Pancreas (tissue), 10 donors: ENCODE measurements around the gene GLI2. TPM values are rescaled to one million over a fixed set of nuclear protein-coding genes. Genes with fewer than 3 reads are reported as not detected.

ENCODE experiments used
- ATAC-seq, 4 donors: fragments of 200-7000 bp; cut with Tn5 transposase; one replicate each; pipeline versions ENCODE4 v1.8.0 to v1.9.1; 2020; ENCODE audit warnings: mild to moderate bottlenecking in 4 of 4, moderate library complexity in 4 of 4
- DNase-seq, 6 donors: peaks; one replicate each; pipeline ENCODE4 v3.0.0-alpha.2; 2020
- FAIRE-seq: peaks from 2 replicates; lab custom pipeline; 2012; peaks lifted over from hg19 to GRCh38; lab: Jason Lieb, UNC
- H3K27ac ChIP-seq, 4 donors: fragments of 200-600 bp; sonication (generic); 1 replicate in 3 of 4; 2 replicates in 1 of 4; pipeline versions ENCODE4 v1.5.0 to v1.8.0; 2020
- H3K27me3 ChIP-seq, 4 donors: fragments of 200-600 bp; one replicate each; pipeline ENCODE4 v1.8.0; 2021
- H3K36me3 ChIP-seq, 3 donors: fragments of 200-600 bp; sonication (generic) in 1 of 3; one replicate each; pipeline versions ENCODE4 v1.5.0 to v1.8.0; 2020 to 2021
- H3K4me1 ChIP-seq, 3 donors: fragments of 200-600 bp; one replicate each; pipeline ENCODE4 v1.8.0; 2021
- H3K4me3 ChIP-seq, 4 donors: fragments of 200-600 bp; sonication (generic) in 2 of 4; one replicate each; pipeline versions ENCODE4 v1.5.0 to v1.8.0; 2020 to 2021
- H3K9me3 ChIP-seq, 4 donors: fragments of 200-600 bp; one replicate each; pipeline ENCODE4 v1.8.0; 2021
- CTCF ChIP-seq, 4 donors: fragments of 200-600 bp; sonication (generic) in 3 of 4; IDR thresholded peaks; one replicate each; pipeline versions ENCODE4 v1.5.0 to v1.8.0; 2021; ENCODE audit warnings: antibody characterized with exemption in 4 of 4
- WGBS, 2 donors: extraction: QIAGEN DNeasy Blood & Tissue Kit; methylation state at CpG; one replicate each; pipeline ENCODE4 v1.1.7; 2013; 5-methylcytosine and 5-hydroxymethylcytosine counted together
- intact Hi-C, 3 donors: fragments of 100-400 bp; cut with DNase I; formaldehyde crosslinking; loops; one replicate each; pipeline versions ENCODE4 v1.11.1 to v1.14.2; 2022
- polyA plus RNA-seq, 2 donors: library from polyadenylated mRNA; stranded (reverse); fragments of 200-250 nt; gene quantifications; one replicate each; pipeline ENCODE4 v1.2.3, GENCODE V29; 2013
- total RNA-seq, 6 donors: library from RNA; stranded (reverse); fragmentation: NEBNext Ultra II Directional in 4 of 6; extraction: Animal tissue kit (Norgen Biotek cat#: 25700) in 4 of 6; gene quantifications; one replicate each; pipeline versions ENCODE4 v1.2.1 to v1.2.4, GENCODE V29; 2021 to 2023
- donor health status: healthy with polysubstance abuse.
- donor health status: DM: no; HTN: no; CAD: no; lungs with moderate emphysema.
- donor health status: DM: no; HTN: no; CAD: no.
- donor health status: control.
- donor health status: control.
- donor health status: Bipolar disorder and iron deficiency.
- donor health status: DM: yes; HTN: yes; CAD: no.
- donor health status: DM: no; HTN: no; CAD: no.
- donor health status: DM: no; HTN: no; CAD: no.
- donor health status: DM: yes; HTN: yes; CAD: no.

The GLI2 gene
- total and polyA plus RNA-seq, 8 donors: 0.14 to 3.2 (median 0.53) TPM

DNA sequence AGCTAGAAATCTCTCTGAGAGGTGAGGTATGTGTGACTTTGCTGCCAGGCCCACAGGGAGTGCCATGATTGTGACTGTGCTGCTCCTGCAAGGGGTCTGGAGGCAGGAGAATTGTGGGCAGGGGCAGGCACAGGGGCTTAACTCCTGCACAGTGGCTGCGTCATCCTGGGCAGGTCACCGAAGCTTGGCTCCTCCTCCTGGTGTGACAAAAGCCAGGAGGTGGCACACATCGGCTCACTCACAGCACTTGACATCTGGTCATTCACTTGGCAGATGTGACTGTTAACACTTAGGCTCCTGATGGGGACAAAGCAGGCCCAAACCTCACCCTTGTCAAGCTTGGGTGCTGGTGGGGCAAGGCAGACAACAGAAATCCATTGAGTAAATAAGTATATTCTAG, 36.4 kb upstream of the GLI2 start:
- Histone ChIP-seq H3K36me3 (no peaks in the 10 kb centered on the region), H3K27me3 (peaks cover 0 to 10% (median 3%) of the 10 kb centered on the region in 4 donors), H3K9me3 (no peaks in the 10 kb centered on the region), H3K4me3 (no peak overlapping the region), H3K4me1 (no peaks in the 10 kb centered on the region), H3K27ac (no peak overlapping the region)
- ATAC-seq (no peak), DNase-seq (peak in 1 of 6 donors; percentile 23), FAIRE-seq (no peak)
- no peak for TF ChIP-seq CTCF (IDR thresholded peaks at IDR 0.05)
- WGBS, 2 donors: 55 to 68% methylated on average over 3 of the region's 3 CpGs
- intact Hi-C loops: loop anchor here in 1 of 3 donors (5.0 kb wide), 1 partner anchor 373 kb away; no protein-coding TSS in a partner anchor

GRCh38 chr2:120700659-120701058, 35.0 kb upstream of the GLI2 start:
- H3K9me3 ChIP-seq: no peaks in the 10 kb centered on the region
- H3K36me3 ChIP-seq: no peaks in the 10 kb centered on the region
- no peak overlapping the region for H3K27ac ChIP-seq
- TF ChIP-seq CTCF (IDR thresholded peaks at IDR 0.05): no peak
- peaks cover 0 to 10% (median 3%) of the 10 kb centered on the region in 4 donors for H3K27me3 ChIP-seq
- intact Hi-C loops: no loop called here
- no peak overlapping the region for H3K4me3 ChIP-seq
- H3K4me1 ChIP-seq: no peaks in the 10 kb centered on the region
- no peak for ATAC-seq
- no peak for DNase-seq
- 84 to 86% methylated on average over 4 of the region's 4 CpGs for WGBS, 2 donors
- FAIRE-seq: no peak

DNA sequence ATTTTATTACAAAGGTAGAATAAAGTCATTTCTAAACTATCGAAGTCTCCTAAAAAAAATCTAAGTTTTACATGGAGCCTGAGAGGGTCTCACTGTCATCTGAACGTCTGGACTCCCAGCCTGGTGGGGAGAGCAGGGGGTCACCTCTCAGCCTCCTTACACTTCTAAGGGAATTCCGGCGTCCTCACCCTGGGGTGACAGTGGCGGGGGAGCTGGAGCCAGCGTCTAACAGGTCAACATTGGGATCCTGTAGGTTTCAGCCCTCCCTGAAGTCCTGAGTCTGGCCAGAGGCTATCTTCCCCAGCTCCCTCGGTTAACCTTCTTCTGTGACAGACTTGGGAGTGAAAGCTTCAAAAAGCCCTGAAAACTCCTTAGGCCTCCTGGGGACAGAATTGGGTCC, 34.6 kb upstream of the GLI2 start:
- no peak for ATAC-seq
- WGBS, 2 donors: 69 to 80% methylated on average over 7 of the region's 7 CpGs
- no peaks in the 10 kb centered on the region for H3K4me1 ChIP-seq
- no peak for DNase-seq
- H3K27ac ChIP-seq: no peak overlapping the region
- H3K36me3 ChIP-seq: no peaks in the 10 kb centered on the region
- no peak for TF ChIP-seq CTCF (IDR thresholded peaks at IDR 0.05)
- no peak overlapping the region for H3K4me3 ChIP-seq
- H3K9me3 ChIP-seq: no peaks in the 10 kb centered on the region
- intact Hi-C loops: no loop called here
- peaks cover 0 to 7% (median under 1%) of the 10 kb centered on the region in 4 donors for H3K27me3 ChIP-seq
- no peak for FAIRE-seq

DNA sequence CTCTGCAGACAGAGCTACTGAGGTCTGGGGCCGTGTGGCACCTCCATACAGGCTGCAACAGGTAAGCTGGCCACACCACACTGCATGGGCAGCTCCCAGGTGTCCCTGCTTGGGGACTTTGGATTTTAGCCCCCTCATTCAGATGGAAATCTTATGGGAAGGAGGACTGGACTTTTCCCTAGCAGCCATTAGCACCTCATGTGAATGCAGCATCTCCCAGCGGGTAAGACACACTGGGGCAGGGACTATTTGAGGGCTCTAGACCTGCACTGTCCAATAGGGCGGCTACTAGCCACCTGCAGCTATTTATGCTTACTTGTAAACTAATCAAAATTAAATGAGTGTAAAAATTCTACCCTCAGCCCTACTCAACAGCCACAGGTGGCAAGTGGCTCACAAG, 34.2 kb upstream of the GLI2 start:
- DNase-seq (no peak), FAIRE-seq (no peak), ATAC-seq (no peak)
- WGBS, 2 donors: 74 to 82% methylated on average over 3 of the region's 3 CpGs
- peaks cover 0 to 2% (median 0%) of the 10 kb centered on the region in 4 donors for H3K27me3 ChIP-seq
- H3K36me3 ChIP-seq: no peaks in the 10 kb centered on the region
- no peak overlapping the region for H3K27ac ChIP-seq
- no peak overlapping the region for H3K4me3 ChIP-seq
- no peak for TF ChIP-seq CTCF (IDR thresholded peaks at IDR 0.05)
- intact Hi-C loops: no loop called here
- no peaks in the 10 kb centered on the region for H3K9me3 ChIP-seq
- no peaks in the 10 kb centered on the region for H3K4me1 ChIP-seq

- ATAC-seq (no peak), FAIRE-seq (no peak), DNase-seq (no peak)
- Histone ChIP-seq H3K27me3 (no peaks in the 10 kb centered on the region), H3K27ac (no peak overlapping the region), H3K4me1 (no peaks in the 10 kb centered on the region), H3K36me3 (no peaks in the 10 kb centered on the region), H3K4me3 (no peak overlapping the region), H3K9me3 (no peaks in the 10 kb centered on the region)
- 25 to 32% methylated on average over 7 of the region's 7 CpGs for WGBS, 2 donors
- intact Hi-C loops: no loop called here
- no peak for TF ChIP-seq CTCF (IDR thresholded peaks at IDR 0.05)
These were observed 33.6 kb upstream of the GLI2 start for GRCh38 chr2:120702061-120702460.
